ENCODE results near the gene TXNDC8. TPM values are rescaled to one million over a fixed set of nuclear protein-coding genes. Genes with fewer than 3 reads are reported as not detected.

TXNDC8 gene
- total RNA-seq (not detected), polyA plus RNA-seq (not detected)
- long read RNA-seq, donor 1, partial matches to known transcripts = 6 of 6 reads
- long read RNA-seq, donor 1, other reads (novel, unspliced or antisense) = 0 of 6 reads
- long read RNA-seq, donor 2 = 0 reads
- long read RNA-seq, donor 3 = 0 reads
- long read RNA-seq, donor 4 = 0 reads
- long read RNA-seq, donor 5 = 0 reads
- long read RNA-seq, donor 6 = 0 reads
- long read RNA-seq, donor 7 = 0 reads
- long read RNA-seq, donor 8 = 0 reads
- long read RNA-seq, donor 9 = 0 reads
- long read RNA-seq, donor 10 = 0 reads

- no peaks in the 10 kb centered on the region for H3K36me3 ChIP-seq
- 54 to 80% (median 78%) methylated on average over 1 of the region's 1 CpG for WGBS, 5 donors
- H3K27me3 ChIP-seq = no peaks in the 10 kb centered on the region
- no peak within 1 kb of the TSS for H3K27ac ChIP-seq
- no peaks in the 10 kb centered on the region for H3K4me1 ChIP-seq
- intact Hi-C loops (cut with DNase I; ENCODE audit: low total_unique reads) = no loop called here
- peak in 1 of 2 donors; percentile 16 for DNase-seq
- H3K9me3 ChIP-seq = no peaks in the 10 kb centered on the region
- no peak within 1 kb of the TSS for H3K4me3 ChIP-seq
- TF ChIP-seq EP300 (IDR thresholded peaks at IDR 0.05) (no peak), CTCF (IDR thresholded peaks at IDR 0.05) (no peak), POLR2A (IDR thresholded peaks at IDR 0.05) (no peak), POLR2AphosphoS5 (IDR thresholded peaks at IDR 0.05) (no peak)
These were observed at the start of gene TXNDC8 for GRCh38 chr9:110337727-110338126. TSS of gene TXNDC8 (minus strand) at chr9:110337863.

GRCh38 chr9:110383491-110383890 is 45.8 kb upstream of the TXNDC8 start:
- TF ChIP-seq POLR2AphosphoS5 (IDR thresholded peaks at IDR 0.05) = no peak
- TF ChIP-seq EP300 (IDR thresholded peaks at IDR 0.05) = no peak
- TF ChIP-seq POLR2A (IDR thresholded peaks at IDR 0.05) = no peak
- no peak for TF ChIP-seq CTCF (IDR thresholded peaks at IDR 0.05)
- H3K27ac ChIP-seq = no peak overlapping the region
- H3K36me3 ChIP-seq = peaks cover 0 to 16% (median 0%) of the 10 kb centered on the region in 4 donors
- intact Hi-C loops (cut with DNase I; ENCODE audit: low total_unique reads) = no loop called here
- no peak overlapping the region for H3K4me3 ChIP-seq
- H3K27me3 ChIP-seq = no peaks in the 10 kb centered on the region
- WGBS, 5 donors = 87 to 93% (median 90%) methylated on average over 4 to 6 of the region's 6 CpGs
- H3K4me1 ChIP-seq = no peaks in the 10 kb centered on the region
- DNase-seq = no peak
- no peaks in the 10 kb centered on the region for H3K9me3 ChIP-seq

DNA sequence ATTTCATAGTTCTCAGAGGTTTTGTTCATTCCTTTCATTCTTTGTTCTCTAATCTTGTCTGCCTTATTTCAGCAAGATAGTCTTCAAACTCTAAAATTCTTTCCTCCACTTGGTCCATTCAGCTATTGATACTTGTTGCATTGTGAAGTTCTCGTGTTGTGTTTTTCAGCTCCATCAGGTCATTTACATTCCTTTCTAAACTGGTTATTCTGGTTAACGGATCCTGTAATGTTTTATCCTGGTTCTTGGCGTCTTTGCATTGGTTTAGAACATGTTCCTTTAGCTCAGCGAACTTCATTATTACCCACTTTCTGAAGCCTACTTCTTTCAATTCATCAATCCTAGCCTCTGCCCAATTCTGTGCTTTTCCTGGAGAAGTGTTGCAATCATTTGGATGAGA is 45.1 kb upstream of the TXNDC8 start:
- 70 to 85% (median 76%) methylated on average over 4 of the region's 4 CpGs for WGBS, 5 donors
- Histone ChIP-seq H3K27ac (no peak overlapping the region), H3K4me3 (no peak overlapping the region), H3K4me1 (no peaks in the 10 kb centered on the region), H3K36me3 (peaks cover 0 to 16% (median 0%) of the 10 kb centered on the region in 4 donors), H3K27me3 (no peaks in the 10 kb centered on the region), H3K9me3 (no peaks in the 10 kb centered on the region)
- intact Hi-C loops (cut with DNase I; ENCODE audit: low total_unique reads) = no loop called here
- no peak for DNase-seq
- TF ChIP-seq CTCF (IDR thresholded peaks at IDR 0.05) = no peak
- no peak for TF ChIP-seq EP300 (IDR thresholded peaks at IDR 0.05)
- TF ChIP-seq POLR2AphosphoS5 (IDR thresholded peaks at IDR 0.05) = no peak
- TF ChIP-seq POLR2A (IDR thresholded peaks at IDR 0.05) = no peak

DNA sequence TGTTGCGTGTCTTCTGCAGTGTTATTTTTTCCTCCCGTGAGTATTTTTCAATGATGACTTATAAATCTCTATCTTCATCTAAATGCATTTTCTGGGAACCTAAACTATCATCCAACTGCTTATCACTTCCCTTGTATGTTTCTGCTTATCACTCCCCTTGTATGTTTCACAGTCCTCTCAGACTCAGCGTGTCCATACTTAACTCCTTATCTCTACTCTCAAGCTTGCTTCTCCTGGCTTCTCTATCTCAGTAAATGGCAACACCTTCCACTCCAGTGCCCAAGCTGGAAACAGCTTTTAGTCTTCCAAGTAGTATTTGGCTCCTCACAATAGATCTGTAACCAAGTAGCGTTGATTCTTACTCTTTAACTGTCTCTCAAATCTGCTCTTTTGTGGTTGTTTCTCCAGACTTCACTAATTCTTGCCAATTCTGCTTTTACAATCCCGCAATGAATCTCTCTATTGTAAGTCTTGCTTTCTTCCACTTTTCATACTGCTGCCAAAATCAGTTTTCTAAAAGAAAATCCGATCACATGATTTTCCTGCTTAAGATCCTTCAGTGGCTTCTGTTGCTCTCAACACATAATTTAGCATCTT is 33.8 kb upstream of the TXNDC8 start:
- Histone ChIP-seq H3K27ac (no peak overlapping the region), H3K4me3 (no peak overlapping the region), H3K36me3 (peaks cover 0 to 9% (median 0%) of the 10 kb centered on the region in 4 donors), H3K9me3 (no peaks in the 10 kb centered on the region), H3K4me1 (no peaks in the 10 kb centered on the region), H3K27me3 (no peaks in the 10 kb centered on the region)
- 64 to 77% (median 70%) methylated on average over 6 of the region's 6 CpGs for WGBS, 5 donors
- TF ChIP-seq POLR2A (IDR thresholded peaks at IDR 0.05) (no peak), POLR2AphosphoS5 (IDR thresholded peaks at IDR 0.05) (no peak), CTCF (IDR thresholded peaks at IDR 0.05) (no peak), EP300 (IDR thresholded peaks at IDR 0.05) (no peak)
- peak in 1 of 2 donors; percentile 17 for DNase-seq
- intact Hi-C loops (cut with DNase I; ENCODE audit: low total_unique reads) = no loop called here

All from stomach (tissue), 19 donors.